HG03095 (cell line): ENCODE data around the gene RPS19.

Experiments
- ATAC-seq: cut with Tn5 transposase; IDR thresholded peaks from one replicate; pipeline ENCODE4 v1.9.1; 2021; ENCODE audit warnings: moderate library complexity; ENCODE audit not compliant: unreplicated experiment

RPS19 gene

DNA sequence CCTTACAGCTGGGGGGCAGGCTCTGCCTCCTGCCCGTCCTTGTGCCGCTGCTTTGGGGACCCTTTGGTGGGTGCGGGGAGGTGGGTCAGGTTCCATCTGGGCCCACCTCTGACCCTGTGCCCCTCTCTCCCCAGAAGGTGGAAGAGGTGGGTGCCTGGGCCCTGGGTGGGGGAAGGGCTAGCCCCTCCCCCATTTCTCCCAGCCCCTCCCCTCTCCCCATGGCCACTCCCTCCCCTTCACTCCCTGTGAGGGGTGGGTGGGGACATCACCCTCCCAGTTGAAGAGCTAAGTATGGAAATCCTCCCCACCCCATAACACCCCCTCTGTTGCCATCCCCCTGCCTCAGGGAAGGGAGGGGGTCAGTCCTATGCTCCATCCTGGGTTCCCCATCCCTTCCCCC lies 37.1 kb downstream of the RPS19 start:
- ATAC-seq, result no peak

DNA sequence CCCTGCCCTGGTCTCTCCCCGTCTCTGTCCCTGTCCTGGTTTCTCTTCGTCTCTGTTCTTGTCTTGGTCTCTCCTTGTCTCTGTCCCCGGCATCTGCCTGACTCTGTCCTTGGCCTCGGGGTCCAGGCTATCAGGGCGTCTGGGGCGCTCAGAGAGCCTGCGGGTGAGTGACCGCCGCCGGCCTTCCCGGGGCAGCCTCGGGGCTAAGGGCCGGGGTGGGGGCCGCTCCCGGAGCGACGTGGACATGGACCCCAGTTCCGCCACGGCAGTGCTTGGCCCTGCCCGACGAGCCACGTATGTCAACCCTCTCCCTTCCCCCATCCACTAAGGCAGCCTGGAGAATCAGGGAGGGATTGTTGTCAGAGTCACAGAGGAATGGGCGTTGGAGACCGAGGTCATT lies 37.8 kb downstream of the RPS19 start:
- no peak for ATAC-seq

DNA sequence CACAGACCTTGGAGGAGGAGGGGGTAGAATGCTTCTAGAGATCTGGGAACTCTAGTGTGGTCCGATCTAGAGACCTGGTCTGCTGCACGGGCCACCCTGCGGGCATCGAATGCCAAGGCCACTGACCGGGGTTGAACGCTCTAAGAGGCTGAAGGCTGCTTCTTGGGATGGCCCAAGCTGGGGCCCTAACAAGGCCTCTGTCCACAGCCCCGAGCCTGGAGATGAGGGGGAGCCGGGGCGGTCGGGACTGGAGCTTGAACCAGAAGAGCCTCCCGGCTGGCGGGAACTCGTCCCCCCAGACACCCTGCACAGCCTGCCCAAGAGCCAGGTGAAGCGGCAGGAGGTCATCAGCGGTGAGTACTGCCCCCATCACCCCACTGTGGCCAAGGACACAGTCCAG lies 38.2 kb downstream of the RPS19 start:
- no peak for ATAC-seq

DNA sequence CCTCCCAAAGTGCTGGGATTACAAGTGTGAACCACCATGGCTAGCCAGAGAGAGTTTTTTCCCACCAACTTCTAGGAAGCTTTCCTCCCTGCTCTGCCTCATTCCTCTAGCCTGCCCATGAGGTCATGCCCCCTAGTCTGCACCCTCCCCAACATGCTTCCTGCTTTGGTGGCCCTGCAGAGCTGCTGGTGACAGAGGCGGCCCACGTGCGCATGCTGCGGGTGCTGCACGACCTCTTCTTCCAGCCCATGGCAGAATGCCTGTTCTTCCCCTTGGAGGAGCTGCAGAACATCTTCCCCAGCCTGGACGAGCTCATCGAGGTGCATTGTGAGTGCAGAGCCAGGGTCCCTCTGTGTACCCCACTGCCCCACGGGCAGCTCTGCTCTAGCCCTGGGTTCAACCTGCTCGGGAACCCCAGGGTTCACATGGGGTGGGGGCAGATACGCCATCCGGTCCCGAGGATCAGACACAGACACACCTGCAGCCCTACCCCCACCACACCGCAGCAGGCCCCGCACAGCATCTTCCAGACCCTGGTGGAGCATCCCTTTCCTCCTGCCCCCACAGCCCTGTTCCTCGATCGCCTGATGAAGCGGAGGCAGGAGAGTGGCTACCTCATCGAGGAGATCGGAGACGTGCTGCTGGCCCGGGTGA lies 41.8 kb downstream of the RPS19 start:
- ATAC-seq, result no peak

DNA sequence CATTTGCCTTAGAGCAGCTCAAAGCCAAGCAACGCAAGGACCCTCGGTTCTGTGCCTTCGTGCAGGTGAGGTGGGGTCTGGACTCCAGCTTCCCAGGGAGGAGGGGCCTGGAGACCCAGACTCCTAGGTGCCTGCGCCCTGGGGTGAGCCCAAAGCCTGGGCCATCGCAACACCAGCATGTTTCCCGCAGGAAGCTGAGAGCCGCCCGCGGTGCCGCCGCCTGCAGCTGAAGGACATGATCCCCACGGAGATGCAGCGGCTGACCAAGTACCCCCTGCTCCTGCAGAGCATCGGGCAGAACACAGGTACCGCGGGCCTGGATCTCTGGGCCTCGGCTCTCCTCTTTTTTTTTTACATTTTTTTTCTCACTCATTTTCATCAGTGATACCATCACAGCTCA lies 42.5 kb downstream of the RPS19 start:
- ATAC-seq, result no peak

DNA sequence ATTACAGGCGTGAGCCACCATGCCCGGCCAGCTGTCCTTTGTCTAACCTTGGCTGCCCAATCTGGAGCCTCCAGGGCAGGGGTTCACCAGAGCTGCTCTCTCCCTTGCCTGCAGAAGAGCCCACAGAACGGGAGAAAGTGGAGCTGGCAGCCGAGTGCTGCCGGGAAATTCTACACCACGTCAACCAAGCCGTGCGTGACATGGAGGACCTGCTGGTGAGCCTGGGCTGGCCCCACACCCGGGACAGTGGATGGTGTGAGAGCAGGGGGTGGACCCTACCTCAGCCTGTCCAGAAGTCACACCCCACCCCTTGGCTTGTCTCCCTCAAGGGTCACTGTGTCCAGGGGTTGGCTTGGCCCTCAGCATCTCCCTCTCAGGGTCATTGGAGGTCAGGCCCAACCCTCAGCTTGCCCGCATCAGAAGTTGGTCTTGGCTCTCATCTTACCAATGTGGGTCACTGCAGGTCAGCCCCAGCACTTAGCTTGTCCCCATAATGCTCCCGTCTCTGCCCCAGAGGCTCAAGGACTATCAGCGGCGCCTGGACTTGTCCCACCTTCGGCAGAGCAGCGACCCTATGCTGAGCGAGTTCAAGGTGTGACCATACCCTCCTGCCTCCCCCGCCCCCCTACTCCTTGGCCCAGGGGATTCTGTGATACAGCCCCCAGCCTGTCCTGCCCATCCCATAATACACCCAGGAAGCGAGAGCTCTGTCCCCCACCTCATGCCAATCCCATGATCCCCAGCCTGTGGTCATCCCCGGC lies 43.3 kb downstream of the RPS19 start:
- no peak for ATAC-seq

DNA sequence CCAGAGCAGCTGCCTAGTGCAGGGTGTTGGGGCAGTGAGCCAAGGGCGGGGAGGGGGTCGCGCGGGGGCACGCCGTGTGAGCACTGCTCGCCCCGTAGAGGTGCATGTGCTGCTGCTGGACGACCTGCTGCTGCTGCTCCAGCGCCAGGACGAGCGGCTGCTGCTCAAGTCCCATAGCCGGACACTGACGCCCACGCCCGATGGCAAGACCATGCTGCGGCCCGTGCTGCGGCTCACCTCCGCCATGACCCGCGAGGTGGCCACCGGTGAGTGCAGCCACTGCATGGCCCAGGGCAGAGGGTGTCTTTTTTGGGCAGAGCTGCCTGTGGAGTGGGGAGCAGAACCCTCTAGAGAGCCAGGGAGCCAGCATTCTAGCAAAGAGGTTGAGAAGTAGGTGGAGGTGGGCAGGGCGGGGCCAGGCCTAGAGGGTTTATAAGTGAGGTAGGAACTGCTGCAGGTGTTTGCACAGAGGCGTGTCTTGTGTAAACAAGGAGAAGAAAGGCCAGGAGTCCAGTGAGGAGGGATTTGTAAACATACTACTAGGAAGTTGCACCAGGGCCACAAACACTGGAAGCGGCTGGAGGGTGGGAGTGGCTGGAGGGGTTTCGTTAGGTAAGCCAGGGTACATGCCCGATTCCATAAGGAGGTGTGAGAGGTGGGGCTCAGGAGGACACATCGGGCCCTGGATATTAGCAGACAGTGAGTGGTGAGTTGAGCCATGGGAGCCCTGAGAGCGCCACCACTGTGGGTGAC lies 44.2 kb downstream of the RPS19 start:
- ATAC-seq, result no peak

DNA sequence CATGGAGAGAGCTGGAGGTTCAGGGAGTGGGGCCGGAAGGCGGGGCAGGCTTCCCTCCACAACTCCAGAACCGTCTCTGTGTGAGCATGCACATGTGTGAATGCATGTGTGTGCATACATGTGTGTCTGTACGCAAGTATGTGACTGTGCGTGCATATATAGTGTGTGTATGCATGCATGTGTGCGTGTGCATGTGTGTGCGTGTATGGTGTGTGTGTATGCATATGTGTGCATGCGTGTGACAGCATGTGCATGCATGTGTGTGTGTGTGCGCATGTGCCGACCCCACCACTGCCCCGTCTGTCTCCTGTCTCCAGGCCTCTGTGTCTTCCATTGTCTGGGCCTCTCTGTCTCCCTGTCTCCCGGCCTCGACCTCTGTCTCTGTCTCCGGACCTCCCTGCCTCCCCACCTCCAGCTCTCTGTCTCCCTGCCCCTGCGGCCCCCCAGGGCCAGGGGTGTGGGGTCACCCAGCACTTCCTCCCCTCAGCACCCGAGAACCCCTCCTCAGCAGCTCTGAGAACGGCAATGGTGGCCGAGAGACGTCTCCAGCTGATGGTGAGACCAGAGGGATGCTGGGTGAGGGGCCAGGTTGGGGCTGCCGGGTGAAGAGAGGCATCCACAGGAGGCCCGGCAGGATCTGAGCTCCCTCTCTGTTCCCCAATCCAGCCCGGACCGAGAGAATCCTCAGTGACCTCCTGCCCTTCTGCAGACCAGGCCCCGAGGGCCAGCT lies 45.4 kb downstream of the RPS19 start:
- ATAC-seq, result no peak

DNA sequence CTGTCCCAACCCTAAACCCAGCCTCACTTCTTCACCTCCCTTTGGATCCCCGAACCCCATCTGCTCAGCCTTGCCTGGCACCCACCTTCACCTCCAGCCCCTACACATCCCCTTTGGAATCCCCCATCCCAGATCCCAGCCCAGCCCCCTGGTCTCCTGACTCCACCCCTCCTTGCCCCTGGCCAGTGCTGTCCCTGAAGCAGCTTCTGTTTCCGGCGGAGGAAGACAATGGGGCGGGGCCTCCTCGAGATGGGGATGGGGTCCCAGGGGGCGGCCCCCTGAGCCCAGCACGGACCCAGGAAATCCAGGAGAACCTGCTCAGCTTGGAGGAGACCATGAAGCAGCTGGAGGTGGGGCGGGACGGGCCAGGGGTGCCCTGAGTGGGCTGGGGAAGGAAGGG lies 46.2 kb downstream of the RPS19 start:
- ATAC-seq, result no peak

DNA sequence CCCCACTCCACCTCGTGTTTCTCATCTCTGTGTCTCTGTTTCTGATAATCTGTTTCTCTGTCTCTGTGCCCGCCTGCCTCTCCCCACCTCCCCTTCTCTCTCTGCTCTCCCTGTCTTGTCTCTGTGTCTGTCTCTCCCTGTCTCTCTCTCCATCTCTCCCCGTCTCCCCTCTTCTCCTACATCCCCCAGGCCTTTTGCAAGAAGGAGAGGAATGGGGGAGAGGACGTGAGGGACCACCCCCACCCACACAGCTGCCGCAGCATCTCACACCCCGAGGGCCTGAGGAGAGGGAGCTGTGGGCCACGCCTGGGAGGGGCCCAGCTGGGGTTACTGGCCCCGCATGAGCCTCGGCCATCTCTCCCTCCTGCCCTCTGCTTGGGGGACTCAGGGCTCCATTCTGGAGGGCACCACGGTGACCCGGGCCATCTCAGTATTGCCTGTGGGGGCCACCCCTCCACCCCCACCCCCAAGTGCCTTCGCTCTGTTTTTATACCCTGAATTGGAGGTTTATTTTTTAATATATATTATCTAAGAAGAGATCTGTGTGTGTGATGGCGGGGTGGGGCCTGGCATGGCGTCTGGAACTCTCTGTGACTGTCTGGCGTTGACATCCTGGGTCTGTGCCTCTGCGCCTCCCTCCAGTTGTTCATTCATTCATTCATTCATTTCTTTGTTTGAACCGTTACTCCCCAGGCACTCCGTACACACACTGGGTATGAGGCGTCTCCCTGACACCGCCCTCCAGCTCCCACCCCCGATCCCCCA lies 47.0 kb downstream of the RPS19 start:
- no peak for ATAC-seq

DNA sequence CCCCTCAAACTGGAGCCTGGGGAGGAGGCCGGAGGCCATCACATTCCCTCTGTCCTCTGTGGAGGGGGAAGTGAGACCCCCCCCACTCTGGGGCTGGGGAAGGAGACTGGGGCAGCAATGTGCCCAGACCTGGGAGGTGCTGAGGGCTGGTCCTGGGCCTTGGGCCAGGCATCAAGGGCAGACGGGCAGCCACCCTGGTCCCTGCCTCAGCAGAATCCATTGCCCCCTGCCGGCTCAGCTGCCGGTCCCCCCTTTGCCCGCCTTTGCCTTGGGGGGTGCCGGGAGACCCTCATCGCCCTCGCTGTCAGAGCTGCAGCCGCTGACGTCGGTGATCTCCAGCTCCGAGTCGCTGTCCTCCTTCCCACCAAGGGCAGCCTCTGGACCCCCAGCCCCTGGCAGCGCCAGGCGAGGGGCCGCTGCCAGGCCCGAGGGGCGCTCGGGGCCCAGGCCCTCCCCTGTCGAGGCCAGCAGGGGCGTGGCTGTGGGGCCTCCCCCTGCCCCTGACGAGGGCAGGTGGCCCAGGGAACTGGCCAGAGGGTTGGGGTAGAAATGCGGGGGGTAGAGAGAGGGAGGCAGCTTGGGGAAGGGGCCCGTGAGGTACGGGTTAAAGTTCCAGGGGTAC lies 48.0 kb downstream of the RPS19 start:
- ATAC-seq, result no peak

DNA sequence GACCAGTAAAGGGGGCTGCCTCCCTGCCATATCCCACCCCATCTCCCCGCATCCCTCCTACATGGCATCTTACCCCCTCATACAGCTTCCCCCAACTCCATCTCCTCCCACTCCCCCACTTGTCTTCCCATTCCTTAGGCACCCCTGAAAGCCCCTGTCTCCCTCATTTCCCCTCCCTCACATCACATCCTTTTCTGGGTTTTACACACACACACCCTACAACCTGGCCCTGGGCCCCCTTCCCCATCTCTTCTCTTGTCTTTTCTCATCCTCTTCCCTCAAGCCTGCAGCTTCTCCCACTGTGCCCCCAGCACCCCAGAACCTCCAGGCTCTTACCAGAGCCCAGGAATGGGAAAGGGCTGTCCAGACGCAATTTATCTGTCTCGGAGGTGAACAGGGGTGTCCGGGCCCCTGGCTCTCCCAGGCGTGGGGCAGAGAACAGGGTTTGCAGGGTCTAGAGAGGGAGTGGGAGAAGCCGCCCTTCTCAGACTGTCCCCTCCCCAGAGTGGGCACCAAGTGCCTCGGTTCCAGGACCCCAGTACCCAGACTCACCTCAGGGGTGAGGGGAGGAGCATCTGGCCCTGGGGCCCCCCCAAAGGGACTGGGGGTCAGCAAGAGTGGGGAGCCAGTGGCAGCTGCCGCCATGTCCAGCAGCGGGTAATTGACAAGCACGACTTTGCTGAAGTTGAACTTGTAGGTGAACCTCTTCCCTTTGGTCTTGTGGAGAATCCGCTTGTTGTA lies 48.8 kb downstream of the RPS19 start:
- ATAC-seq, result no peak

DNA sequence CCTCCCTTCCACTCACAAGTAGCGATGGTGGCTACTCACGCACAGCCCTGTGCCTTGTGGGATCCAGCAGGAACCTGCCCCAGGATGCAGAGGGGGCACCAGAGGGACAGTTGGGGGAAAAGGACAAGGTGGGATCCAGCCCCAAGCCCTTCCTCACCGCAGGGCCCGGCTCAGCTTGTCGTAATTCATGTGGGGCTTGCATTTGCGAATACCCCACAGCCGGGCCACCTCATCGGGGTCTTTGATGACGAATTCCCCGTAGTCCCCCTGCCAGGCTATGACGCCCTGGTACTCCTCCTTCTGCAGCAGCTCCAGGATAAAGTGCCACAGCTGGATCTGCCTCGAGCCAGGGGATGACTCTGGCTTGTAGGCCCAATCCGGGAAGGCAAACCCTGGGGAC lies 49.7 kb downstream of the RPS19 start:
- ATAC-seq, result no peak

DNA sequence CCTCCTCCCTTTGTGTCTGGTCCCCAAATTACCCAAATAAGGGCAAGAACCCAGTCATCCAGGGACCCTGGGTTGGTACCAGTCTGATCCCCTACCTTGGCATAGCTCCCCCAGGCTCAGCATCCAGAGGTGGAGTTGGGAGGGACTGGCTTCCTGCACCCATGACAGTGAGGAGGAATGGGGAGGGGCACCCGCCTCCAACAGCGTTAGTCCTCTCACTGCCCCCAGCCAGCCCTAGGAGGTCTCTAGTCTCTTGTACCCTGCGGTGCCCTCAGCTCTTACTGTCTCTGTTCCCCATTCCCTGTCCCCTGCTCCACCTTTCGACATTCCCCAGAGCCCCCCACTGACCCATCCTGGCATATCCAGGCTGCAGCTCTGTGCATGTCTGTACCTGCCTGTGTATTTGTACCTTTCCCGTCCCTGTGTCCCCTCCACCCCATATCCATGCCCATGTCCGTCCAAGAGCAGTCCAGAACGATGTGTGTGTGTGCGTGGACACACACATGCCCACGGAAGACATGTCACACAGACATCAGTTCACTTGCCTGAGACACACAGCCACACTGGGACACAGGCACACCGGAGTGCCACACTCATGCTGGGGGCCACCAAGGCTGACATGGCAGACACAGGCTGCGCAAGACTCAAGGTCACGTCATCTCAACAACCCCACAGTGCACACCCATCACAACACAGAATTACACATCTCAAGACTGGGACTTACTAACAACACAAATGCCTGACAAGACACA lies 50.4 kb downstream of the RPS19 start:
- ATAC-seq, result no peak

DNA sequence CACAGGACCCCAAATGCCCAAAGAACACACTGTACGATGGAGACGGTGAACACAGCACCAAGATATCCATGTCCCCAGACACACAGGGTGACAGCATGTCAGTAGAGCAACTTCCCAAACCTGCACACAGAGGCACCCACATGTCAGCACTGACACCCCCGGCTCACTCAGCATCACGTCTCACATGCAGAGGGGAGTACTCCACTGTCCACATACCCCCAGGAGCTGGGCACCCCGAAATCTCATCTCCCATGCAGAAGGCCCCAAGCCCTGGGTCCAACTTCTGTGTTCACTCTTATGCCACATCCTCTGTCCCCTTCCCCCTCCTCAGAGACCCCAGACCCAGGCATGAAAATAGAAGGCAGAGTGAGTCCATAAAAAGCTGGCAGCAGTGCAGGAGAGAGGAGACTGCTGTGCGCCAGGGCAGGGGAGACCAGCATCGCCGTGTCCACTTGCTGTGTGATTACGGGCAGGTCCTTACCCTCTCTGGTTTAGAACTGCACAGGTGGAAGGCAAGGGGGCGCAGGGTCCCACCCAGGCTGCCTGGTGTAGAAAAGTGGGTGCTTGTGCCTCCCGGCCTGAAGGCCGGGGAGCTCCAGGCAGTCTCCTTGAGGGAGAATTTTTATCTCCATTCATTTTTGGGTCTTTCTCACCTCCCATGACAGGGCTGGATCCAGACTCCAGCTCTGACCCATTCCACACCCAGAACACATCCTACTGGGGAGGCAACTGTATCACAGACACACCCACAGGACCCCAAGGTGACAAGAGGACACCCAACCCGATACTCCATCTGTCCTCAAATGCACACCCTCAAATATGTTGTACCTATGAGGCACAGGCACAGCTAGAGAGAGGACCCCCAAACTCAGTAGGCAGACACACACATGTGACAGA lies 51.2 kb downstream of the RPS19 start:
- no peak for ATAC-seq

DNA sequence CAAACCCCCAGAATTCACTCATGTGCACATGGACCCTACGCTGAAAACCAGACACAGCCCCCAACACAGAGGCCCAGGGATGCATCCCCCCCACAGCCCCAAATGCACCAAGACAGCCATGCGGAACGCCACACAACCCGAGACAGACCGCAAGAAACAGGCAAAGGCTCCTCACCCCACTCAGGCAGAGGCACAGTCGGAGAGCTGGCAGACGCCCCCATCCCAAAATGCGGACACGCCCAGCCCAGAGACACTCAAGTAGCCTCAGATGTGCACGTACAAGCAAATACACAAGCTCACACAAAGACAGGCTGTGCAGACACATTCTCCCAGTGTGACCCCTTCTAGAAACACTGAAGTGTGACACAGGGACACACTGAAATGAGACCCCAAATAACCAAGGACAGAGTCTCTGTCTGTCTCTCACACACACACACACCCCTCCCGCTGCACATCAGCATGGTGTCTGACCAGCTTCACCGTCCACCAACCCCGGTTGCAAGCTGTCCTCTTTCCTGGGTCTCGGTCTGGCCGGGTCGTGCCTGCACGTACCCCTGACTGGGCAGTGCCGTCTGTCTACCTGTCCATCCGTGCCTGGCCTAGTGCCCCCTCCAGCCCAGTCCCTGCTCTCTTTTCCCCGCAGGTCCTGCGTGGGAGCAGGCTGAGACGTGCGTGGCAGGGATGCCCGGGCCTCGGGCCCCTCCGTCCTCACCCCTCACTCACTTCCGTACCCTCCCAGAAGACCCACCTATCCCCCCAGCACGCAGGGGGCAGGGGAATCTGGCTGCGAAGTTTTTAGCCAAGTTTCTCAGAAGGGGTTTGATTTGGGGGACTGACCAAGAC lies 52.1 kb downstream of the RPS19 start:
- no peak for ATAC-seq
